ENCODE measurements around the gene NSG1. TPM values are rescaled to one million over a fixed set of nuclear protein-coding genes. Genes with fewer than 3 reads are reported as not detected.

The NSG1 gene
- total and polyA plus RNA-seq, 2 donors (not counting 3 experiments of a cell fraction or from before 2014, with no cell fraction given) = 2.0 to 2.9 TPM

DNA sequence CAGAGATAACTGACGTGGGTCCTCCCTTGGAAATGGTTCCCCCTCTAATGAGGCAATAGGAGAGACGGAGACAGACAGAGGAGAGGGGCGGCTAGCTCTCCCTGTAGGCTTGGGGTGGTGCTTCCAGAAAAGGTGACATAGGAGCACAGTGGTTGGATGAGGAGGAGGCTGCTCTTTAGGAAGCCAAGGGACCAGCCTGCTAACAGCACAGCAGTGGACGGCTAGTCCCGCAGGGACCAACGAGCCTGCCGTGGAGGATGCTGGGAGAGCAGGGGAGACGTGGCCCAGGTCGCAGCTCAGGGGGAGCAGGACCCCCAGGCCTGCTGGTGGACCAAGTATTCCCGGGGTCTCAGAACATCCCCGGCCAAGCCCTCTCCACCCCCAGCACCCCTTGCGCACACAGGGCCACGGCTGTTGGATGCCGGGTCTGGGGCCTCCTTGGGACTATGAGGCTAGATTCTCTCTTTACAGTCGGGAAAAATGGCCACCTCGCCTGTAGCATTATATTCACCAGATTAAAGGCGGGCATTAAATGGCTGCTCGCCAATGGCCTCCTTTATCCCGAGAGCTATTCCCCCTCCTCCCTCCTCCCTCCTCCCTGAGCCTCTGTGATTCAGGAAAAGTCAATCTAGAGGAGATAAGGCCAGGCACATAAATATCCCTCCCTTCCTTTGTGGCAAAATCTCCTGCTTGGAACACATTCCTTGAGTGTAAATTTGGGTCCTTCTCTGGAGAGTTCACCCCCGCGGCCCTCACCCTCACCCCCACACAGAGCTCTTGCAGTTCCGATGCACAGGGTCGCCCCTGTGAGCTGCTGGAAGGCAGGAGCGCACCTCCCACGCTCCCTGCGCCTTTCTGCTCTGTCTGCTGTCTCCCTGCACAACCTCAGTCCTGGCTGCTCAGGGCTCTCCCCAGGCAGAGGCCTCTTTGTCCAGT lies 30.5 kb upstream of the NSG1 start:
- CTCF ChIA-PET = interaction anchor here (1.3 kb wide), 1 partner anchor 9 kb away, joined by 3 read pairs; no protein-coding TSS in a partner anchor
- dilution Hi-C loops (cut with MboI; ENCODE audit: extremely low pct_ligation_motif_present, low sequenced_read_pairs) = no loop called here

More for the DNA sequence above, 30.5 kb upstream of the NSG1 start:
- Histone ChIP-seq H3K27ac (ENCODE audit: insufficient read depth, low read depth, low read length) (no peak overlapping the region), H3K9me1 (replicated peaks; ENCODE audit: control insufficient read depth, extremely low read depth, insufficient read depth, low read length) (no peaks in the 10 kb centered on the region), H3K36me3 (ENCODE audit: control insufficient read depth in 2 of 2, extremely low read depth in 1 of 2, insufficient read depth in 2 of 2, low read length in 2 of 2) (no peaks in the 10 kb centered on the region), H3K4me2 (ENCODE audit: insufficient read depth, low read length) (no peak overlapping the region), H2AFZ (ENCODE audit: low read depth, low read length) (no peak overlapping the region), H3K4me1 (ENCODE audit: control insufficient read depth, extremely low read depth, insufficient read depth, low read length) (no peaks in the 10 kb centered on the region), H3K9me3 (replicated peaks; ENCODE audit: control insufficient read depth, insufficient read depth, low read length) (no peaks in the 10 kb centered on the region), H3K4me3 (replicated peaks in 1 of 3; ENCODE audit: insufficient read depth in 1 of 3, low read depth in 1 of 3, low read length in 3 of 3) (no peak overlapping the region), H3K27me3 (ENCODE audit: control insufficient read depth in 2 of 2, insufficient read depth in 2 of 2, low read length in 2 of 2) (peaks cover 2 to 4% of the 10 kb centered on the region in 2 experiments), H3K9ac (replicated peaks; ENCODE audit: extremely low read depth, insufficient read depth, low read length) (no peak overlapping the region), H4K20me1 (replicated peaks; ENCODE audit: control insufficient read depth, extremely low read depth, insufficient read depth, low read length) (no peaks in the 10 kb centered on the region), H3K79me2 (ENCODE audit: control insufficient read depth, insufficient read depth, low read length) (no peaks in the 10 kb centered on the region)
- FAIRE-seq = no peak
- POLR2A ChIA-PET = no interaction called here
- no peak for TF ChIP-seq POLR2AphosphoS5 (IDR thresholded peaks at IDR 0.05; ENCODE audit: insufficient read depth, low read depth, low read length)
- no peak for TF ChIP-seq JUN (IDR thresholded peaks at IDR 0.05; ENCODE audit: borderline replicate concordance, insufficient read depth, insufficient read length, low read depth)
- TF ChIP-seq, protein P1, sequence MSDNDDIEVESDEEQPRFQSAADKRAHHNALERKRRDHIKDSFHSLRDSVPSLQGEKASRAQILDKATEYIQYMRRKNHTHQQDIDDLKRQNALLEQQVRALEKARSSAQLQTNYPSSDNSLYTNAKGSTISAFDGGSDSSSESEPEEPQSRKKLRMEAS (IDR thresholded peaks at IDR 0.05; ENCODE audit: insufficient read depth, insufficient read length) = no peak
- TF ChIP-seq EZH2 (IDR thresholded peaks at IDR 0.05; ENCODE audit: borderline replicate concordance, low read depth, low read length, severe bottlenecking) = no peak
- no peak for TF ChIP-seq GATA2 (IDR thresholded peaks at IDR 0.05; ENCODE audit: insufficient read depth, insufficient read length, low read depth, low read length)
- TF ChIP-seq MYC (IDR thresholded peaks at IDR 0.05; ENCODE audit: low read depth, low read length) = no peak
- TF ChIP-seq FOS (IDR thresholded peaks at IDR 0.05; ENCODE audit: borderline replicate concordance, insufficient read depth, low read length) = no peak
- TF ChIP-seq, protein P2, sequence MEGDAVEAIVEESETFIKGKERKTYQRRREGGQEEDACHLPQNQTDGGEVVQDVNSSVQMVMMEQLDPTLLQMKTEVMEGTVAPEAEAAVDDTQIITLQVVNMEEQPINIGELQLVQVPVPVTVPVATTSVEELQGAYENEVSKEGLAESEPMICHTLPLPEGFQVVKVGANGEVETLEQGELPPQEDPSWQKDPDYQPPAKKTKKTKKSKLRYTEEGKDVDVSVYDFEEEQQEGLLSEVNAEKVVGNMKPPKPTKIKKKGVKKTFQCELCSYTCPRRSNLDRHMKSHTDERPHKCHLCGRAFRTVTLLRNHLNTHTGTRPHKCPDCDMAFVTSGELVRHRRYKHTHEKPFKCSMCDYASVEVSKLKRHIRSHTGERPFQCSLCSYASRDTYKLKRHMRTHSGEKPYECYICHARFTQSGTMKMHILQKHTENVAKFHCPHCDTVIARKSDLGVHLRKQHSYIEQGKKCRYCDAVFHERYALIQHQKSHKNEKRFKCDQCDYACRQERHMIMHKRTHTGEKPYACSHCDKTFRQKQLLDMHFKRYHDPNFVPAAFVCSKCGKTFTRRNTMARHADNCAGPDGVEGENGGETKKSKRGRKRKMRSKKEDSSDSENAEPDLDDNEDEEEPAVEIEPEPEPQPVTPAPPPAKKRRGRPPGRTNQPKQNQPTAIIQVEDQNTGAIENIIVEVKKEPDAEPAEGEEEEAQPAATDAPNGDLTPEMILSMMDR (IDR thresholded peaks at IDR 0.05; ENCODE audit: extremely low read depth in 1 of 2, insufficient read depth in 1 of 2, low read depth in 1 of 2, low read length in 2 of 2) = no peak
- no peak for TF ChIP-seq POLR2A (IDR thresholded peaks at IDR 0.05; ENCODE audit: low read depth, low read length)
- BruUV-seq (replicated peaks) = no TSS peak
- intact Hi-C loops (cut with micrococcal nuclease) = no loop called here
- DNase-seq (ENCODE audit: low read depth, low spot score) = no peak

Data from endothelial cell of umbilical vein (primary cell).